HG02938 (cell line): Measurements from ENCODE around the gene PI4K2A.
"Not testable (repeated sequence)": the region's sequence is repeated elsewhere in the genome, so short reads cannot be mapped to it uniquely, and the experiment has no call there.

Experiments
- ATAC-seq: cut with Tn5 transposase; IDR thresholded peaks from one replicate; pipeline ENCODE4 v1.9.1; 2021; ENCODE audit warnings: mild to moderate bottlenecking, moderate library complexity; ENCODE audit not compliant: unreplicated experiment

PI4K2A gene

DNA sequence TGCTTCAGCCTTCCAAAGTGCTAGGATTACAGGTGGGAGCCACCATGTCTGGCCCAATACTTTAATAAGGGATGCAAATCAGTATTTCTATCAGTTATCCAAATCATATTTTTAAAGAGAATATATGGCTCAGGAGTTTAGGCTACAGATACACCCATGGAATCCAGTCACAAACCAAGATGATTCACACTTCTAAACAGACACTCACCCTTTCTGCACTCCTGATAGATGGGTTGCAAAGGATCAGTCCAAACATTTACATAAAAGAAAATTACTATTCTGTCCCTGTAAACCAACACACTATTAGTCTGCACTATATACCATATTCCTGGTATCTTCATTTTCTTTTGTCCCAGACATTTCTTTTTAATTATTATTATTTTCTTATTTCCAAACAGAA, 9.4 kb upstream of the PI4K2A start:
- ATAC-seq: no peak

DNA sequence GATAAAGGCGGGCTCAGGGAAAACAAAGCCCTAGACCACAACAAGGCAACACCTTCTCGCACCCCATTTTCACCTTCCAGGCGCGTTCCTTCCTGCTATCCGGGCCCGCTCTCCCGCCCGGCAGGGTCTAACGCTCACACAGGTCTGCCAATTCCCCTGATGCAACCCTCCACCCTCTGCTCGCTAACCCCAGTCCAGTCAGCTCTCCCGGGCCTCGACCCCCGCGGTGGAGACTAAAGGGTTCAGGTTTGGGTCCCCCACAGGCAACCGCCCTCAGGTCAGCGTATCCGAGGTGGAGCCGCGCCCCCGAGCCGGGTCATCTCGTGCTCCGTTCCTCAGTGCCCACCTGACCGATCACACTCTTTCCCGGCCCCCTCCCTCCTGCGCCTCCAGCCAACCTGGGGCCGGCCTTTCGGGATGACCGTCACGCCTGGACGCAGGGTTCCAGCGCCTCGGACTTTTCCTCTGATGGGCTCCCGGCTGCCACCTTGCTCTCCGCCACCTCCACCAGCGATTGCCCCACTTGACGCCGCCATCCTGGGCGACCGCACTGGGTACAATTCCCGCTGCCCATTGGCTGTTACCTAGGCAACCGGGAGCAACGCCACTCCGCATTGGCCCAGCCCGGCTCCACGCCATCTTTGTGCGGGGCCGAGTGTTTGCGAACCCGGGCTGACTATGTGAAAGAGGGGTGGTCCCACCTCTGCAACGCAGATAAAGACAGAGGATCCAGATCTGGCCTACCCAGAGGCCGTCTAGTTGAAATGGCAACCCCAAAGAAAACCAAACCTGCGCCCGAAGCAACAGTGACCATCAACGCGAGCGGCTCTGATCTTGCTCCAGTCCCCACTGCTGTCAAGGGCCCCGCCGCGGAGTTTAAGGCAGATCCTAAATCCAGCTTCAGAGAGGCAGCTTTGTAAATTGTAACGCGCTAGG, 7.3 kb upstream of the PI4K2A start, which contains the start of gene MORN4:
TSS of gene MORN4 (minus strand) at position 552 of the 936 bp plus-strand sequence. CDS start 13,847 bp downstream, outside the sequence.
- ATAC-seq: peak; percentile 97

DNA sequence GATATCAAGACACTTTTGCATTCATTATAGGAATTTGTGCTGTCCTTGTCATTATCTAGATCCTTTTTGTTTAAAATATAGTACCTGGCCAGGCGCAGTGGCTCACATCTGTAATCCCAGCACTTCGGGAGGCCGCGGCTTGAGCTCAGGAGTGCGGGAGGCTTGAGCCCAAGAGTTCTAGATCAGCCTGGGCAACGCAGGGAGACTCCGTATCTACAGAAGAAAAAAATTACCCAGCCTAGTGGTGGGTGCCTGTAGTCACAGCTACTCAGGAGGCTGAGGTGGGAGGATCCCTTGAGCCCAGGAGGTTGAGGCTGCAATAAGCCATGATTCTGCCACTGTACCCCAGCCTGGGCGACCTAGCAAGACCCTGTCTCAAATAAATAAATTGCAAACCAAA, 6.5 kb upstream of the PI4K2A start:
- no peak for ATAC-seq

DNA sequence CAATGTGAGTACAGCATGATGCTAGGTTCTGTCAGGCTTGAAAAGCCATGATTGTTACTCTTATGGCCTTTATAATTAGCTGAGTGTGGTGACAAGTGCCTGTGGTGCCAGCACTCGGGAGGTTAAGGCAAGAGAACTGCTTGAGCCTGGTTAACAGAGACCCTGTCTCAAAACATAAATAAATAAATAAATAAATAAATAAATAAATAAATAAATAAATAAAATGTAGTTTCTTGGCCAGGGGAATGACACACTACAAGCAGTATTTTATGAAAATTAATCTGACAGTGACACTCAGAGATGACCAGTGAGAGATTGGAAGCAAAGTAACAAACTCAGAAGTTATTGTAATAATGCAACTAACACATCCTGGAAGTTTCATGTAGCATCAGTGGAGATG, 4.9 kb upstream of the PI4K2A start:
- no peak for ATAC-seq

DNA sequence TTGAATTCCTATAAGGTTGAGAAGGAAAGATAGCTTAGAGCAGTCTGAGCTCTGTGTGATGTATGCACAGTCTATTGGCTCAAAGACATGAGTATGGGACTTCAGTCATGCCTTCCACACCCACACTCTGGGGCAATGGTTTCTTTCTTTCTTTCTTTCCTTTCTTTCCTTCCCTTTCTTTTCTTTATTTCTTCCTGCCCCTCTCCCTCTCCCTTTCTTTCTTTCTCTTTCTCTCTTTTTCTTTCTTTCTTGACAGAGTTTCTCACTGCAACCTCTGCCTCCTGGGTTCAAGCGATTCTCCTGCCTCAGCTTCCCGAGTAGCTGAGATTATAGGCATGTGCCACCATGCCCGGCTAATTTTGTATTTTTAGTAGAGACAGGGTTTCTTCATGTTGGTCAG, 1.4 kb upstream of the PI4K2A start:
- ATAC-seq: not testable (repeated sequence)

DNA sequence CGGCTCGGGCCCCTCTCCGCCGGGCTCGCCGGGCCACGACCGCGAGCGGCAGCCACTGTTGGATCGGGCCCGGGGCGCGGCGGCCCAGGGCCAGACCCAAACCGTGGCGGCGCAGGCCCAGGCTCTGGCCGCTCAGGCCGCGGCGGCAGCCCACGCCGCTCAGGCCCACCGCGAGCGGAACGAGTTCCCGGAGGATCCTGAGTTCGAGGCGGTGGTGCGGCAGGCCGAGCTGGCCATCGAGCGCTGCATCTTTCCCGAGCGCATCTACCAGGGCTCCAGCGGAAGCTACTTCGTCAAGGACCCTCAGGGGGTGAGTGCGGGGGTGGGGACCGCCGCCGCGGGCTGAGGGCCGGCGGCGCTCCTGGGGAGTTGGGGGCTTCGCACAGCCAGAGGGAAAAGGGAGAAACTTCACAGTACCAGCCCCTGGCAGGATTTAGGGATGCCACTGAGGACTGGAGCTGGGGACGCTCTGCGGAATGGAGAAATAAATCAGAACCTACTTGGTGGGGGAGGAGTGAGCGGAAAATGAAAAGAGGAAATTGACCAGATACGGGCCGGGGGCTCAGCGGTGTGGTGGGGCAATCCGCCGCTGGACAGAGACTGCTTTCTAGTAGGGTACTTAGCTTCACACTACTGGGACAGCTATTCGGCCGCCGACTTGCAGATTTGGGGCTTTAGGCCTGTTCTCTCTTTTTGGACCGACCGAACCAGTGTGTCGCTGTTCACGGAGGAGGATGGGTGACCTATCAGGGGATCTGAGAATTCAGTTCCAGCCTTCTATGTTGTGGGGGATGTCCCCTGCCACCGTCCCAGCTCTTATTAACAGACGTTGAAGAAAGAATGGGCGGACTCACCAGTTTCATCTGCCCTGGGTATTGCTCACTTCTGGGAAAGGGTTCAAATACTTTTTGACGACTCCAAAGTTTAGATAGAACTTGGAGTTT, 669 bp downstream of the PI4K2A start:
- peak; percentile 16 for ATAC-seq

DNA sequence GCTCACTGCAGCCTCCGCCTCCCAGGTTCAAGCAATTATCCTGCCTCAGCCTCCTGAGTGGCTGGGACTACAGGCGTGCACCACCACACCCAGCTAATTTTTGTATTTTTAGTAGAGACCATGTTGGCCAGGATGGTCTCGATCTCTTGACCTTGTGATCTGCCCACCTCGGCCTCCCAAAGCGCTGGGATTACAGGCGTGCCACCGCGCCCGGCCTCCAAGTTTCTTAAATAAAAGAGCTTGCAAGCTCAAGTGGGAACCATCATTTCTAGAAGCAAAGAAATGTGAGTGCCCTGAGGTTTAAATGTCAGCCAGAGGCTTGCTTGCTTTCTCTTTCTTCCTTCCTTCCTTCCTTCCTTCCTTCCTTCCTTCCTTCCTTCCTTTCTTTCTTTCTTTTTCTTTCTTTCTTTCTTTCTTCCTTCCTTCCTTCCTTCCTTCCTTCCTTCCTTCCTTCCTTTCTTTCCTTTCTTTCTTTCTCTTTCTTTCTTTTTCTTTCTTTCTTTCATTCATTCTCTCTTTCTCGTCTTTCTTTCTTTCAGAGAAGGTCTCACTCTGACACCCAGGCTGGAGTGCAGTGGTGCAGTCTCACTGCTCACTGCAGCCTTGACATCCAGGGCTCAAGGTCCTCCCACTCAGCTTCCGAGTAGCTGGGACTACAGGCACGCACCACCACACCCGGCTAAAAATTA, 2.1 kb downstream of the PI4K2A start:
- not testable (repeated sequence) for ATAC-seq

DNA sequence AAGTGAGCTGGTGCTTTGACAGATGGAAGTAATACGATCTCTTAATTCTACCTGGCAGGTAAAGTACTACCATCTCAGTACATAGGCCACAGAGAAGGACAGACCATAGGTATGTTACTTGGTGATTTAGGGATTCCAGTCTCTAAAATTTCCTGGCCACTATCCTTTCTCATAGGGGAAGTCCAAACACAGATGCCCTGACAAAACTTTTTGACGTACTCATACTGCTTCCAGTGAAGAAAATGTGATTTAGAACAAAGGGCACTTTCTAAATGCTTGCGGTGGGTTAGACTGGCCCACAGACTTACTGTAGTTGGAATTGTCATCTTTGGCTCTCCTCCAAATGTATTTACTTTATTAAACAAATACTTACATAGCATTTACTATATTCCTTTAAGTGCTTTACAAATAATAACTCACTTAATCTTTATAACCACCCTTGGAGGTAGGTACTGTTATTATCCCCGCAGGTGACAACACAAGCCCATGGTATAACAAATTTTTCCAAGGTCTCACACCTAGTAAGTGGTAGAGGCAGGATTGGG, 3.0 kb downstream of the PI4K2A start:
- no peak for ATAC-seq

DNA sequence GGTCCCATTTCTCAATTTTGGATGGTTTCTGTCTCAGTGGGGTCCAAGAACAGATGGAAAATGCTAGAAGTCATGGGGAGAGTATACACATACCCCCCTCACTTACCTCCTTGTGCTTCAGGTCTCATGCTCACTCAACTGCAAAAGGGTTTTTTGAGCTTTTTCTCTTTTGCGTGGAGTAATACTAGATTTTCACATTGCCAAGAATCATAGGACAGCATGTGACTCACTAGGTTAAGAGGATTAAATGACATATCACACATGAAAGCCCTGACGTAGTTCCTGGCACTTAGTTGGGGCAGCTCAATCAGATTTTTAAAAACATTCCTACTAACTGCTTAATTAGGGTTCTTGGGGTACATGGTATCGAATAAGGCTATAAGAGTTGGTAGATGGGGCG, 4.5 kb downstream of the PI4K2A start:
- no peak for ATAC-seq

DNA sequence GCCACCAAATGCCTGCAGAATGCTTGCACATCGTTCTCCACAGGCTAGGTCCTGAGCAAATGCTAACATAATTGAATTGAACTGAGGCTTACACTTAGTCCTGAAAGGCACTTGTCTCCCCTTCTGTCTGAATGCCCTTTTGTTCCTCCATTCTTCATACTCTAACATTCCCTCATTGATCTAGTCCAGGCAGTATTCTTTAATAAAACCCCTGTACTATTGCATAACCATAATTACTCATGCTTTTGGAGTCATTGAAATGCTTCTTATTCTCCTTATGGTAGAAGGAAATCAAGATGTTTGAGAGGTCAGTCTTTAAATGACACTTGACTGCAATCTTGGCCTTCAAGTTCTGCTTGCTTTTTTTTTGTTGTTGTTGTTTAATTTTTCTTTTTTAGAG, 7.1 kb downstream of the PI4K2A start:
- ATAC-seq: no peak

DNA sequence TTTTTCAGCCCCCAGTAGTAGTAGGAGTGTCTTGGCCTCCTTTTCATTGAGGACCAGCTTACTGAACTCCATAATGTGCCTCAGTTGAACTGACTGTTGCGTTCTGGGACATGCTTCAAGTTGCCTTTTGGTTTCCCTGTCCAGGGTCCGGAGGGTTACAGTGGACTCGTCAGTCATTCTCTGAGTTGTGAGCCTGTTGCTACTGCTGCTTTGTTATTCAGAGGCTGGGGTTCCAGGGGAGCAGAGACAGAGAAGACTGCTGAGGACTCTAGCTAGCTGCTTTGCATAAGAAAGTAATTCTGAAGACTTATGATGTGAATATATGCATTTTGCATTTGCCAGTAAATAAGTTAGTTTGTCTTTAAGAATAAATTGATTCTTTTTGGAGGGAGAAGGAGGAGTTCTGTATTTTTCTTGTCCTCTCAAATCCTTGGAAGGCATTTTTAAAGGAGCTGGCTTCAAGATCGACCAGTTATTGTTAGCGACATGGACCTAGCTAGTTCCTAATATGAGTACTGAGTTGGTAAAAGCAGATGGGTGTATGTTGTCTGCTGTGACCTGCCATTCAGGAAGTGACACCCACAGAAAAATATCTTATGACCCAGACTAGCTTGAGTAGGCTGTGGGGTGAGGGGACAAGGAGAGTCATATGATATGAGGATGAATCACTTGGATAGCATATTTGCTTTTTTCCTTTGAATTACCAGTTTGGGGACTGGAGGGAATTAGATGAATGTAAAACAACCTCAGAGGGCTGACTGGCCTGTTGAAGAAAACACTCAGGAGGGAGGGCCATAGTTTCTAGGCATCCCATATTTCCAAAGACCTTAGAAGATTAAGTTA, 8.3 kb downstream of the PI4K2A start:
- ATAC-seq: peak; percentile 96

DNA sequence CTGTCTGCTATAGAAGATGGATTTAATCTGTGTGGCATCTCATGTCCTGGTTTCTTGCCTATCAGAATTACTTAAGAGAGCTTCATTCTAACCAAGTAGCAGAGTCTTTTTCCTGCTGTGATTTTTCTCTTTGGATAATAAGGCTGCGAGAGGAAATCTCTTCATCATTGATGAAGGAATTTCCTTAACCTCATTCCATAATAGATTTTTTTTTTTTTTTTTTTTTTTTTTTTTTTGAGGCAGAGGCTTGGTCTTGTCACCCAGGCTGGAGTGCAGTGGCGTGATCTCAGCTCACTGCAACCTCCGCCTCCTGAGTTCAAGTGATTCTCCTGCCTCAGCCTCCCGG, 8.9 kb downstream of the PI4K2A start:
- ATAC-seq: not testable (repeated sequence)

DNA sequence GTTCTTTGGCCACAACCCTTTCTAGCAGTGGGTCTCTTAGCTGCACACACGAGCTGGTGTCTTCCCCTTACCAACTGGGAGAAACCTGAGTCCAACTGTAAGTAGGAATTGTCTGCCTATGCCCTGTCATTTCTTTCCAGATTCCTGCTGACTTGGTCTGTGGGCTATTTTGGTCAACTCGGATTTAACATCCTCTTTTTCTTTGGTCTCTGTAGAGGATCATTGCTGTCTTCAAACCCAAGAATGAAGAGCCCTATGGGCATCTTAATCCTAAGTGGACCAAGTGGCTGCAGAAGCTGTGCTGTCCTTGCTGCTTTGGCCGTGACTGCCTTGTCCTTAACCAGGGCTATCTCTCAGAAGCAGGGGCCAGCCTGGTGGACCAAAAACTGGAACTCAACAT, 10.3 kb downstream of the PI4K2A start:
- ATAC-seq: no peak

DNA sequence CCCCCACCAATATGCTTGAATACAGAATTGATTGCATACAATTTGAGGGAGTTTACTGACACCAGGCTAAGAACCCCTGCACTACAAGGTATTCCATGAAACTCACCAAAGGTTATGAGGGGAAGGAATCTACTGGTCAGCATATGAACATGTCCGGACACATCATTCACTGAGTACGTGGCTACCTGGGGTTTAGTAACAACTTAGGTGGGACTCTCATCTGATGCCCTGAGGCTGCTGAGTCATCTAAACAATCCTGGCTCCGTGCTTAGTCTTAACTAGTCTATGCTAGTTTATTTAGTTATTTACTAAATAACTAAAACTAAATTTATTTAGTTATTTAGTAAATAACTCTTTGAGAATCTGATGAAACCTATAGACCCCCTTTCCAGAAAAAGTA, 11.3 kb downstream of the PI4K2A start:
- ATAC-seq: no peak

DNA sequence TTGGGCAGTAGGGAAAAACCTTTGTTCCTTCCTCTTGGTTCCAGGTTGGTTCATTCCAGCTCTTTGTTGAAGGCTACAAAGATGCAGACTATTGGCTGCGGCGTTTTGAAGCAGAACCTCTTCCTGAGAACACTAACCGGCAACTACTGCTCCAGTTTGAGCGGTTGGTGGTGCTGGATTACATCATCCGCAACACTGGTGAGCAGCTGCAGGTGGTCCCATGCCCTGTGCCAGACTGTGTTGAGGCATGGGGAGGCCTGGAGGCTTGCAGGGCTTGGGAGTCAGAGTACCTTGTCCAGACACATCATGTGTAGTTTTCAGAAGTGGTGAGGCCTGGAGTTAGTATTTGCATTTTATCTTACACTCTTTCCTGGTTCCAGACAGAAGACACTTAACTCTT, 16.3 kb downstream of the PI4K2A start:
- ATAC-seq: no peak

DNA sequence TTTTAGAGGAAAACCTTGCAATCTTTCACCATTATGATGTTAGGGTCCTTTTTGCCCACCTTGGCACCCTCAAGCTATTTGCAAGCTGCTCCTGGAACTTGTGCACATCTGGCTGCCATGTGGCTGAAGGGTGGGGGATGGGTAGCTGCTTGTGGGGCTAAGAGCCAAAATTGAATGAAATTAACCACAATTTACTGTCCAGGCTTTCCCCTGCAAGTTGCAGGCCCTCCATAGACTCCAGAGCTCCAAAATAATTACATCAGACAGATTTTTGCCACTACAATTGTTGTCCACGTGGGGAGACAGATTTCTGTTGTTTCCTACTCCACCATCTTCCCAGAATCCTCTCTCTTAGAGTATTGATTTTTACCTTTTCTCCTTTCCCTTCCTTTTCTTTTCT, 19.1 kb downstream of the PI4K2A start:
- ATAC-seq: no peak

DNA sequence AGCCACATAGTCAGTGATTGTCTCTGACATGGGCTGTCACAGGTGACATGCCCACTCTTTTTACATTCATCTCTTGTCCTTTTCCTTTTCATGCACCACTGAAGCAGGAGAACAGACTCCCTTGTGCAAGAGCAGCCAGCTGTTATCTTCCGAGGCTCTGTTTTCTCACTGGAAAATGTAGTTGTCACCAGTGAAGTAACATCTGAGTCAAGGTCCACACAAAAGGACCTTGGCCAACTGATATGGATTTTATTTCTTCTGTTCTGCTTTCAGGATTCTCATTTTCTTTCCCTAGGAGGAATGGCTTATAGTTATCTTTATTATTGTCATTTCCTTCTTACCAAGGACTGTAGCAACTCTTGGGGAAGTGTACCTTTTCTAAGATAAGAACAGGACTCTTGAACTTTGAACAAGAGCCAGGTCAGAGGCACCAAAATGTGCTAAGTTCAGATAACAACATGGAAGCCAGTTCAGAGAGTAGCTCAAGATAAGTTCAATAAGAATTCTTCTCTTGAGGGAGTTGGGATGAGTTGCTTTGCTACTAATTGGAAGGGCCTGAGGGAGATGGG, 23.9 kb downstream of the PI4K2A start:
- no peak for ATAC-seq

DNA sequence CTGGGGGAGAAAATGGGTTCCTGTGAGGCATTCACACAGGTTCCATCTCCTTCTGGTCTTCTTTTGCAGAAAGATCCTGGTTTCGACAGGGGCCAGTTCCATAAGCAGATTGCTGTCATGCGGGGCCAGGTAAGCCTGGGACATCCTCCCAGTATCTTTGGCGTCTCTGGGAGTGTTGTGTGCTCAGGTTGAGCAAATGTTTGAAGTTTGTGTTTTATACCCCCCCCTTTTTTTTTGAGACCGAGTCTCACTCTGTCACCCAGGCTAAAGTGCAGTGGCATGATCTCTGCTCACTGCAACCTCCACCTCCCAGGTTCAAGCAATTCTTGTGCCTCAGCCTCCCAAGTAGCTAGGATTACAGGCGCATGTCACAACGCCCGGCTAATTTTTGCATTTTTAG, 26.5 kb downstream of the PI4K2A start:
- no peak for ATAC-seq

DNA sequence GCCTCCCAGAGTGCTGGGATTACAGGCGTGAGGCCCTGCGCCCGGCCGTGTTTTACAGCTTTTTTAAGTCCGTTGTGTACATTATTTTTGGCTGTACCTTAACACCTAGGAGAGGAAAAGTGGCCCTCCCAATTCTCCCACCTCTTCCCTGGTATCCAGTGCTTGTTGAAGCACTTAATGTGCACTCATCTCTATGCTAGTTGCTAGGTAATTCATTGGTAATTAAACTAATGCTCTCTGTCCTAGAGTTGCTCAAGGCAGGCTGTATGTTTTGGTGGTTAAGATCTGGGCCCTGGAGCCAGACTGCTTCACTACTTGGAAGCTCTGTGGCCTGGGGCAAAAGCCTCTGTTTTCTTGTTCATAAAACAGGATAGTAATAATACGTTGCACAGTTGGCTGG, 27.0 kb downstream of the PI4K2A start:
- ATAC-seq: no peak

DNA sequence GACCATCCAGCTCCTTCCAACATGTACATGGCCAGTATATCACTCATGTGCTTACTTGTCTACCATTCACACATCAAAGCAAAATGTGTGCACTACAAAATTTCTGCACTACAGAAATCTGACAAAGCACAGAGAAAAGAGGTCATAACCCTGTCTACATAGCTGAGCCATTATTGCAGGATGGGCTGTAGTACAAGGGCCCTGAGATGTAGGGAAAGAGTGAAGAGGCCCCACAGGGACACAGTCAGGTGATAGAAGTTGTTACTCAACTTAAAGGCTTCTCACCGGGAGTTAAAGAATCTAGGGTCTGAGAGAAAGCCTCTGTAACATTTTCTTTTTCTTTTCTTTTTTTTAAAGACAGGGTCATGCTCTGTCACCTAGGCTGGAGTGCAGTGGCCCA, 29.1 kb downstream of the PI4K2A start:
- ATAC-seq: no peak
